GM12872 (cell line): ENCODE measurements around the gene ATP1A2.

ENCODE experiments used
- CTCF ChIP-seq: IDR thresholded peaks from 3 replicates; pipeline ENCODE4 v1.5.1; 2011; ENCODE audit warnings: low read depth, mild to moderate bottlenecking, low read length, moderate library complexity; ENCODE audit not compliant: insufficient read depth

Gene ATP1A2

GRCh38 chr1:160105155-160105554 lies 10.4 kb upstream of the ATP1A2 start:
- no peak for TF ChIP-seq CTCF

- no peak for TF ChIP-seq CTCF
These were observed 8.0 kb upstream of the ATP1A2 start for GRCh38 chr1:160107512-160107911.

- TF ChIP-seq CTCF, result peak; percentile 51
These were observed 6.5 kb upstream of the ATP1A2 start for GRCh38 chr1:160108888-160109662.

- no peak for TF ChIP-seq CTCF
These were observed 5.9 kb upstream of the ATP1A2 start for GRCh38 chr1:160109686-160110085.

- no peak for TF ChIP-seq CTCF
These were observed 3.2 kb upstream of the ATP1A2 start for GRCh38 chr1:160112357-160112756.

GRCh38 chr1:160113407-160113806 lies 2.2 kb upstream of the ATP1A2 start:
- TF ChIP-seq CTCF, result no peak

- TF ChIP-seq CTCF, result no peak
These were observed 1.5 kb upstream of the ATP1A2 start for GRCh38 chr1:160114085-160114484.
